DMS114 treated with DMSO at 0.1 percent for 48 hours (cell line): ENCODE data around the gene HDAC6.
A peak's percentile ranks its signal among the peaks of the same experiment; 100 is the strongest.

Experiments
- DNase-seq: peaks from one replicate; lab custom pipeline; 2025; ENCODE audit not compliant: unreplicated experiment; lab: John Stamatoyannopoulos, UW

The HDAC6 gene

GRCh38 chrX:48801280-48802088 lies at the start of gene HDAC6:
TSS of gene HDAC6 (plus strand) at chrX:48802067. CDS start at chrX:48802693, 626 bp downstream.
- DNase-seq = peak; percentile 94

- DNase-seq = no peak
These were observed 49.4 kb upstream of the HDAC6 start for GRCh38 chrX:48752498-48752897.

GRCh38 chrX:48753708-48754228 lies 48.1 kb upstream of the HDAC6 start:
- DNase-seq = no peak

GRCh38 chrX:48754238-48754637 lies 47.6 kb upstream of the HDAC6 start:
- no peak for DNase-seq

GRCh38 chrX:48761674-48762471 lies 40.0 kb upstream of the HDAC6 start, which contains the start of gene GLOD5:
TSS of gene GLOD5 (plus strand) at chrX:48761747. CDS start at chrX:48761791, 44 bp downstream.
- no peak for DNase-seq

- no peak for DNase-seq
These were observed 32.6 kb upstream of the HDAC6 start for GRCh38 chrX:48769230-48769629.

- DNase-seq = no peak
These were observed 31.6 kb upstream of the HDAC6 start for GRCh38 chrX:48770296-48770695.

- no peak for DNase-seq
These were observed 29.3 kb upstream of the HDAC6 start for GRCh38 chrX:48772602-48773001.

DNA sequence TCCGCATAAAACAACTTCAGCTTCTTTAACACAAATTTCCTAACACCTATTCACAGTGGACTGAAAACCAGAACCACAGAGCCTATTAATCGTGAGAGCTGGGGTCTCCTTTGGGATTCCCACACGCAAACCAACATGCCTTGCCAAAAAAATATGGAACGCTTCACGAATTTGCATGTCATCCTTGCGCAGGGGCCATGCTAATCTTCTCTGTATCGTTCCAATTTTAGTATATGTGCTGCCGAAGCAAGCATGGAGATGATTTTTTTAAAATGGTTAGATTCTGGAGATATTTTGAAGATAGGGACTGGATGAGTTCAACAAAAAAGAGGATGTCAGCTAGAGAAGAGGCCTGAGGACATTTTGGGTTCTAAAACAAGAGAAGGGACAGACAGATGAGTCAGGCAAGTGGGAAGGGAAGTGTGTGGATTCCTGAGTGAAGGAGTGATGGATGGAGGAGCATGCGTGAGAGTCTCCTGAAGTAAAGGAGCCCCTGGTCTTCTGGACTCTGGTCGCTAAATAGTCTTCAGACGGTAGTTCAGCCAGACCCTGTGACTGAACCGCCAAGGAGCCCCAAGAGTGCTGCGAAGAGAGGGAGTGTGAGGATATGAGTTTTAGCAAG lies 24.9 kb upstream of the HDAC6 start:
- no peak for DNase-seq

DNA sequence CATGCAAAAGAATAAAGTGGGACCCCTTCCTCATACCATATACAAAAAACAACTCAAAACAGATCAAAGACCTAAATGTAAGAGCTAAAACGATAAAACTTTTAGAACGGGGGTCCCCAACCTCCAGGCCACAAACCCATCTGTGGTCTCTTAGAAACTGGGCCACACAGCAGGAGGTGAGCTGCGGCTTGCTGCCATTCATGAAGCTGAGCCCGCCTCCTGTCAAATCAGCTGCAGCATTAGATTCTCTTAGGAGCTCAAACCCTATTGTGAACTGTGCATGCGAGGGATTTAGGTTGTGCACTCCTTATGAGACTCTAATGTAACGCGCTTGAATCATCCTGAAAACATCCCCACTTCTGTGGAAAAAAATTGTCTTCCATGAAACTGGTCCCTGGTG lies 22.5 kb upstream of the HDAC6 start:
- DNase-seq = no peak

DNA sequence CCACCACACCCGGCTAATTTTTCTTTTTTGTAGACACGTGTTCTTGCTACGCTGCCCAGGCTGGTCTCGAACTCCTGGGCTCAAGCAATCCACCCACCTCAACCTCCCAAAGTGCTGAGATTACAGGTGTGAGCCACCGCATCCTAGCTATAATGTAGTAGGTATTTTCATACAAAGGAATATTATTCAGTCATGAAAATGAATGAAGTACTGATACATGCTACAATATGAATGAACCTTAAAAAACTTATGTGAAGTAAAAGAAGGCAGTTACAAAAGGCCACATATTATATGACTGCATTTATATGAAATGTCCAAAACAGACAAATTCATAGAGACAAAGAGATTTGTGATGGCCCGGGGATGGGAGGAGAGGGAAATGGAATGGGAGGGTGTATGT lies 20.2 kb upstream of the HDAC6 start:
- no peak for DNase-seq

DNA sequence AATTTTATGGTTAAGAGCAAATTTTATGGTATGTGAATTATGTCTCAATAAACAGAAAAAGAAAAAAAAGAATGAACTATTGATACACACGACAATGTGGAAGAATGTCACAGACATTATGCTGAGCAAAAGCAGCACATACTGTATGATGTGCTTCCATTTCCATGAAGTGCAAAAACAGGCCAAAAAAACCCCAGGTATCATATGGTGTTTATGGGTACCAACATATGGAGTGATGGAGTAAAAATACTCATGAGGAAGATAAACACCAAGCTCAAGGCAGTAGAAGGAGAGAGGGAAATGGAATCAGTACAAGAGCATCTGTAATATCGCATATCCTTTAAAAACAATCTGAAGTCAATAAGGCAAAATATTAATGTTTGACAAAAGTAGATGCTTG lies 19.7 kb upstream of the HDAC6 start:
- no peak for DNase-seq

- no peak for DNase-seq
These were observed 19.1 kb upstream of the HDAC6 start for GRCh38 chrX:48782795-48783194.

- no peak for DNase-seq
These were observed 17.1 kb upstream of the HDAC6 start for GRCh38 chrX:48784726-48785125.

GRCh38 chrX:48785186-48785539 lies 16.7 kb upstream of the HDAC6 start:
- no peak for DNase-seq

GRCh38 chrX:48785540-48786214 lies 16.2 kb upstream of the HDAC6 start:
- no peak for DNase-seq

DNA sequence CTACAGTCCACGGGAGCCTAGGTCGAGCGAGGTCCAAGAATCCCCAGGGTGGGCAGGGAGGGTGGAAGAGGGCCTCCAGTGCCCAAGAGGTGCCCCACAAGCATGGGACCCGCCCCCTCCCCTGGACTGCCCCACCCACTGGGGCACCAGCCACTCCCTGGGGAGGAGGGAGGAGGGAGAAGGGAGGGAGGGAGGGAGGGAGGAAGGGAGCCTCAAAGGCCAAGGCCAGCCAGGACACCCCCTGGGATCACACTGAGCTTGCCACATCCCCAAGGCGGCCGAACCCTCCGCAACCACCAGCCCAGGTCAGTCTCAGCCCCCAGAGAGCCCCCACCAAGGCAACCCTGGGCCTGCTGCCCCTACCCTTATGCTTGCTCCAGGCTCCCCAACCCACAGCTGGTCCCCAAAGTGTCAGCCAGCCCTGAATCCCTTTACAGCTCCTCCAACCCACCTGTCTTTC lies 15.5 kb upstream of the HDAC6 start, which contains the start of gene GATA1:
TSS of gene GATA1 (plus strand) at position 250 of the 460 bp plus-strand sequence. CDS start 4,520 bp downstream, outside the sequence.
- no peak for DNase-seq

DNA sequence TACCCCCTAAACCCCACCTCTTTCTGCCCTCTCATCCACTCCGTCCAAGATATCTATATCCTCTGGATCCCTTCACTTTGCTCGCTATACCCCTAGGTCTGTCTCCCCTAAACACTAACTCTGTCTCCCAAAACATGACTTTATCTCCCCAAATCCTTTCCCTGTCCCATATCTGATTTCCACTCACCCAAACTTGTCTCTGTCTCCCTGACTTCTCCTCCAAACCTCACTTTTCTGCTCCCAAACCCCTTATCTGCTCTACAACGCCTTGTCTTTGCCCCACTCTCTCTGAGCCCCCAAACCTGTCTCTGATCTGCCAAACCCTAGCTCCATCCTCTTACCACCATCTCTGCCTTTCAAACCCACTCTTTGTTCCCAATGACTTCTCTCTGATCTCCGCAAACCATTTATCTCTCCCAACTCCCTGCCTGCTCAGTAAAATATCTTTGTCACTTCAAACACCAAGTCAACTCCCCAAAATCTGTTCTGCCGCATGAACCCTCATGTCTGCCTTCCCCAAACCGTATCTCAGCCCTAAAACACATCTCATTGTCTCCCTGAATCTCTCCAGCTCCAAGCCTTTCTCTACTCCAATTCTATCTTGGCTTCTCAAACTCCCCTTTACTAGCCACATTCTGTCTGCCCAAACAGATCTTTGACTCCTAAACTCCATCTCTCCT lies 14.9 kb upstream of the HDAC6 start:
- DNase-seq = no peak

- no peak for DNase-seq
These were observed 14.1 kb upstream of the HDAC6 start for GRCh38 chrX:48787505-48788443.
